H9 (cell line): Measurements from ENCODE around the gene PTPN12. TPM values are rescaled to one million over a fixed set of nuclear protein-coding genes. Genes with fewer than 3 reads are reported as not detected.
A peak's percentile ranks its signal among the peaks of the same experiment; 100 is the strongest.

Source experiments
- DNase-seq: peaks from one replicate; pipeline ENCODE4 v3.0.0-alpha.2; 2017
- H2AFZ ChIP-seq: one replicate; pipeline ENCODE4 v1.6.1; 2013; ENCODE audit warnings: mild to moderate bottlenecking, low read length, control low read depth, moderate library complexity
- H2AK5ac ChIP-seq: 2 replicates; pipeline ENCODE4 v1.6.1; 2013; ENCODE audit warnings: low read length, control low read depth, mixed read lengths; ENCODE audit not compliant: insufficient read length
- H2BK120ac ChIP-seq: one replicate; pipeline ENCODE4 v1.6.1; 2013; ENCODE audit warnings: low read depth, mild to moderate bottlenecking, low read length, control low read depth, inconsistent platforms; ENCODE audit not compliant: poor library complexity, severe bottlenecking
- H2BK12ac ChIP-seq: 2 replicates; pipeline ENCODE4 v1.6.1; 2013; ENCODE audit warnings: low read length, control low read depth, mixed read lengths, low read depth; ENCODE audit not compliant: insufficient read length
- H2BK15ac ChIP-seq: 2 replicates; pipeline ENCODE4 v1.6.1; 2013; ENCODE audit warnings: low read depth, low read length, control low read depth
- H2BK20ac ChIP-seq: one replicate; pipeline ENCODE4 v1.6.1; 2013; ENCODE audit warnings: low read depth, mild to moderate bottlenecking, low read length, control low read depth, inconsistent platforms; ENCODE audit not compliant: poor library complexity, severe bottlenecking
- H2BK5ac ChIP-seq: 2 replicates; pipeline ENCODE4 v1.6.1; 2013; ENCODE audit warnings: low read length, control low read depth, mixed read lengths; ENCODE audit not compliant: insufficient read length
- H3K14ac ChIP-seq: 2 replicates; pipeline ENCODE4 v1.6.1; 2013; ENCODE audit warnings: low read length, control low read depth; ENCODE audit not compliant: insufficient read depth
- H3K18ac ChIP-seq: 2 replicates; pipeline ENCODE4 v1.6.1; 2013; ENCODE audit warnings: low read depth, mild to moderate bottlenecking, mixed read lengths, low read length, control low read depth; ENCODE audit not compliant: insufficient read length
- H3K23ac ChIP-seq: 2 replicates; pipeline ENCODE4 v1.6.1; 2013; ENCODE audit warnings: low read length, control low read depth, mixed read lengths, low read depth; ENCODE audit not compliant: insufficient read length
- H3K23me2 ChIP-seq: 2 replicates; pipeline ENCODE4 v1.6.1; 2013; ENCODE audit warnings: low read depth, mild to moderate bottlenecking, mixed read lengths, low read length, control low read depth; ENCODE audit not compliant: insufficient read length, poor library complexity, severe bottlenecking
- H3K27ac ChIP-seq: 2 replicates; pipeline ENCODE4 v1.5.1; 2013; ENCODE audit warnings: low read length, control low read depth, mixed read lengths, low read depth; ENCODE audit not compliant: insufficient read length
- H3K27me3 ChIP-seq: 2 replicates; pipeline ENCODE4 v1.6.1; 2013; ENCODE audit warnings: low read length, control low read depth, inconsistent platforms; ENCODE audit not compliant: insufficient read depth
- H3K4ac ChIP-seq: 2 replicates; pipeline ENCODE4 v1.6.1; 2013; ENCODE audit warnings: low read depth, mild to moderate bottlenecking, control low read depth, inconsistent platforms, low read length, moderate library complexity
- H3K4me1 ChIP-seq: 2 replicates; pipeline ENCODE4 v1.6.1; 2013; ENCODE audit warnings: low read length, control low read depth, inconsistent platforms; ENCODE audit not compliant: insufficient read depth
- H3K4me2 ChIP-seq: 2 replicates; pipeline ENCODE4 v1.6.1; 2013; ENCODE audit warnings: low read length, control low read depth, mixed read lengths; ENCODE audit not compliant: insufficient read length, insufficient read depth
- H3K56ac ChIP-seq: 2 replicates; pipeline ENCODE4 v1.6.1; 2013; ENCODE audit warnings: low read depth, mild to moderate bottlenecking, mixed read lengths, low read length, control low read depth; ENCODE audit not compliant: insufficient read length
- H3K79me1 ChIP-seq: 2 replicates; pipeline ENCODE4 v1.6.1; 2013; ENCODE audit warnings: low read depth, mild to moderate bottlenecking, moderate library complexity, low read length, control low read depth, inconsistent platforms; ENCODE audit not compliant: insufficient read depth, poor library complexity, severe bottlenecking
- H3K79me2 ChIP-seq: 2 replicates; pipeline ENCODE4 v1.6.1; 2013; ENCODE audit warnings: low read length, control low read depth, inconsistent platforms; ENCODE audit not compliant: insufficient read depth
- H3K9ac ChIP-seq: 2 replicates; pipeline ENCODE4 v1.6.1; 2013; ENCODE audit warnings: low read length, control low read depth, mixed read lengths; ENCODE audit not compliant: insufficient read length; ENCODE audit errors: extremely low read depth
- H3K9me3 ChIP-seq: one replicate; pipeline ENCODE4 v1.6.1; 2013; ENCODE audit warnings: low read depth, low read length, inconsistent platforms; ENCODE audit not compliant: control insufficient read depth
- H3T11ph ChIP-seq: one replicate; pipeline ENCODE4 v1.6.1; 2013; ENCODE audit warnings: mild to moderate bottlenecking, low read length, control low read depth, inconsistent platforms
- H4K20me1 ChIP-seq: one replicate; pipeline ENCODE4 v1.6.1; 2013; ENCODE audit not compliant: control insufficient read depth, insufficient read length, insufficient read depth
- H4K5ac ChIP-seq: 2 replicates; pipeline ENCODE4 v1.6.1; 2013; ENCODE audit warnings: low read depth, mild to moderate bottlenecking, mixed read lengths, low read length, control low read depth; ENCODE audit not compliant: insufficient read length
- H4K8ac ChIP-seq: replicated peaks from 2 replicates; pipeline ENCODE4 v1.6.1; 2013; ENCODE audit warnings: low read length, control low read depth, mixed read lengths, low read depth; ENCODE audit not compliant: insufficient read length
- H4K91ac ChIP-seq: 2 replicates; pipeline ENCODE4 v1.6.1; 2013; ENCODE audit warnings: low read depth, mild to moderate bottlenecking, moderate library complexity, mixed read lengths, low read length, control low read depth; ENCODE audit not compliant: insufficient read length
- H3K27ac Mint-ChIP-seq, 3 experiments: 2 replicates in 2 of 3; 3 replicates in 1 of 3; pipeline ENCODE4 v1.8.0; 2020 to 2021; ENCODE audit warnings: mixed read lengths in 3 of 3, mild to moderate bottlenecking in 1 of 3, moderate library complexity in 1 of 3
- H3K27me3 Mint-ChIP-seq: 2 replicates; pipeline ENCODE4 v1.8.0; 2021; ENCODE audit warnings: low read depth, mild to moderate bottlenecking, moderate library complexity, mixed read lengths
- H3K36me3 Mint-ChIP-seq, 3 experiments: 2 replicates in 2 of 3; 3 replicates in 1 of 3; pipeline ENCODE4 v1.8.0; 2020 to 2021; ENCODE audit warnings: low read depth in 3 of 3, mixed read lengths in 3 of 3; ENCODE audit not compliant: insufficient read depth in 1 of 3
- H3K4me1 Mint-ChIP-seq, 2 experiments: 2 replicates each; pipeline ENCODE4 v1.8.0; 2020; ENCODE audit warnings: mixed read lengths in 2 of 2
- H3K4me3 Mint-ChIP-seq, 2 experiments: 2 replicates in 1 of 2; 3 replicates in 1 of 2; pipeline ENCODE4 v1.8.0; 2020 to 2021; ENCODE audit warnings: mild to moderate bottlenecking in 2 of 2, mixed read lengths in 2 of 2, moderate library complexity in 1 of 2
- H3K9me3 Mint-ChIP-seq, 2 experiments: 2 replicates in 1 of 2; 3 replicates in 1 of 2; pipeline ENCODE4 v1.8.0; 2020; ENCODE audit warnings: mild to moderate bottlenecking in 2 of 2, mixed read lengths in 2 of 2, moderate library complexity in 1 of 2
- CTCF ChIP-seq: fragments of 200-600 bp; sonication (generic); conservative IDR thresholded peaks from 3 replicates; pipeline ENCODE4 v1.8.0; 2021; ENCODE audit warnings: antibody characterized with exemption, mild to moderate bottlenecking
- WGBS: extraction: QIAGEN DNeasy Blood & Tissue Kit; methylation state at CpG from one replicate; pipeline ENCODE4 v1.1.7; 2013; ENCODE audit warnings: missing lambda C conversion rate, low lambda C conversion rate, mixed read lengths; ENCODE audit not compliant: insufficient read length; ENCODE audit errors: extremely low coverage; 5-methylcytosine and 5-hydroxymethylcytosine counted together
- total RNA-seq: library from RNA; stranded (reverse); gene quantifications from 2 replicates; pipeline ENCODE4 v1.2.1, GENCODE V29; 2021

PTPN12 gene
- total RNA-seq, 1 experiment from 2014 or later, result 128 TPM

GRCh38 chr7:77536017-77536412 is 1.1 kb upstream of the PTPN12 start:
- H2BK15ac ChIP-seq, result no peak overlapping the region
- H3K27me3 Mint-ChIP-seq, result no peaks in the 10 kb centered on the region
- H3K4me1 Mint-ChIP-seq, result peaks cover 14 to 24% of the 10 kb centered on the region in 2 experiments
- H2BK120ac ChIP-seq, result no peak overlapping the region
- peak overlapping the region in 2 of 3 experiments; percentile 96 to 97; a peak in 3 of 7 replicates for H3K27ac Mint-ChIP-seq
- H3K4me2 ChIP-seq, result peak overlapping the region; percentile 85
- H3K4me3 Mint-ChIP-seq, result peak overlapping the region; percentile 91 to 93
- no peak overlapping the region for H3K23ac ChIP-seq
- no peak overlapping the region for H3T11ph ChIP-seq
- peak overlapping the region; percentile 9 for H3K18ac ChIP-seq
- H3K27me3 ChIP-seq, result no peaks in the 10 kb centered on the region
- H3K79me2 ChIP-seq, result peaks cover 16% of the 10 kb centered on the region; the same call in 1 of the 2 replicates
- no peaks in the 10 kb centered on the region for H3K9me3 ChIP-seq
- H3K4me1 ChIP-seq, result no peaks in the 10 kb centered on the region
- no peak overlapping the region for H2AK5ac ChIP-seq
- H2AFZ ChIP-seq, result no peak overlapping the region
- peaks cover 12 to 16% (median 13%) of the 10 kb centered on the region in 3 experiments for H3K36me3 Mint-ChIP-seq
- no peaks in the 10 kb centered on the region for H3K79me1 ChIP-seq
- H4K20me1 ChIP-seq, result no peaks in the 10 kb centered on the region
- DNase-seq, result no peak
- no peak overlapping the region for H2BK12ac ChIP-seq
- no peak overlapping the region for H4K5ac ChIP-seq
- no peak overlapping the region for H3K14ac ChIP-seq
- WGBS, result no CpG with 5 or more reads among the region's 9 CpGs
- no peak overlapping the region for H4K8ac ChIP-seq
- H3K23me2 ChIP-seq, result peaks cover 6% of the 10 kb centered on the region
- no peak overlapping the region for H3K56ac ChIP-seq
- no peak overlapping the region for H3K27ac ChIP-seq
- H3K9me3 Mint-ChIP-seq, result peaks cover 12 to 13% of the 10 kb centered on the region in 2 experiments
- no peak overlapping the region for H3K4ac ChIP-seq
- TF ChIP-seq CTCF, result no peak
- H2BK5ac ChIP-seq, result no peak overlapping the region
- no peak overlapping the region for H2BK20ac ChIP-seq
- H3K9ac ChIP-seq, result peak overlapping the region; percentile 78
- no peak overlapping the region for H4K91ac ChIP-seq
